Upper lobe of left lung (tissue), 6 donors: ENCODE results near the gene ST8SIA5. TPM values are rescaled to one million over a fixed set of nuclear protein-coding genes. Genes with fewer than 3 reads are reported as not detected.

Experiments used
- ATAC-seq, 2 donors: fragments of 200-7000 bp; cut with Tn5 transposase; one replicate each; pipeline ENCODE4 v1.9.1; 2022; ENCODE audit warnings: mild to moderate bottlenecking in 2 of 2, moderate library complexity in 2 of 2; ENCODE audit not compliant: low FRiP score in 2 of 2
- DNase-seq, 2 donors: peaks; one replicate each; pipeline ENCODE4 v3.0.0-alpha.2; 2019 to 2020
- H3K27ac ChIP-seq, 4 donors: fragments of 200-600 bp; sonication (generic); one replicate each; pipeline ENCODE4 v1.5.1; 2016 to 2019
- H3K27me3 ChIP-seq, 4 donors: fragments of 200-600 bp; sonication (generic); one replicate each; pipeline ENCODE4 v1.5.1; 2017 to 2019
- H3K36me3 ChIP-seq, 4 donors: fragments of 200-600 bp; sonication (generic); one replicate each; pipeline ENCODE4 v1.5.1; 2016 to 2019
- H3K4me1 ChIP-seq, 4 donors: fragments of 200-600 bp; sonication (generic); one replicate each; pipeline ENCODE4 v1.5.1; 2018 to 2019
- H3K4me3 ChIP-seq, 4 donors: fragments of 200-600 bp; sonication (generic); one replicate each; pipeline ENCODE4 v1.5.1; 2017 to 2019; ENCODE audit warnings: mild to moderate bottlenecking in 2 of 4, moderate library complexity in 1 of 4
- H3K9me3 ChIP-seq, 4 donors: fragments of 200-600 bp; sonication (generic); one replicate each; pipeline ENCODE4 v1.5.1; 2018 to 2019
- EP300 ChIP-seq, 4 donors: sonication (generic); formaldehyde crosslinking; IDR thresholded peaks; one replicate each; pipeline ENCODE4 v1.5.1; 2017; ENCODE audit warnings: antibody characterized with exemption in 4 of 4, control low read depth in 2 of 4
- POLR2A ChIP-seq, 4 donors: fragments of 450-650 bp; IDR thresholded peaks; one replicate each; pipeline ENCODE4 v1.5.1; 2016 to 2017; ENCODE audit warnings: antibody characterized with exemption in 4 of 4, mild to moderate bottlenecking in 2 of 4
- POLR2AphosphoS5 ChIP-seq, 2 donors: sonication (generic); formaldehyde crosslinking; IDR thresholded peaks; one replicate each; pipeline ENCODE4 v1.5.1; 2017; ENCODE audit warnings: antibody characterized with exemption in 2 of 2
- WGBS, 2 donors: methylation state at CpG; one replicate each; pipeline ENCODE4 v1.1.5; 2017 to 2018; 5-methylcytosine and 5-hydroxymethylcytosine counted together
- total RNA-seq, 6 donors: library from RNA; depleted of rRNA in 4 of 6; stranded (reverse); fragments of >200 nt in 4 of 6; gene quantifications; one replicate each; pipeline versions ENCODE4 v1.1.0 to v1.2.1, GENCODE V29; 2016 to 2021
- TF ChIP-seq, protein P1 (sequence below), 6 experiments: fragments of 450-650 bp in 4 of 6; fragments of 200-600 bp in 2 of 6; sonication (generic) in 2 of 6; IDR thresholded peaks; one replicate each; pipeline ENCODE4 v1.5.1; 2016 to 2019; ENCODE audit warnings: antibody characterized with exemption in 6 of 6
- donor health status: DM: no; HTN: no; CAD: no; lungs with moderate emphysema.
- donor health status: DM: no; HTN: yes; CAD: no; lungs with severe emphysema.

The ST8SIA5 gene
- total RNA-seq, 6 donors from 2014 or later: 0.30 to 0.74 (median 0.50) TPM; not detected in 2

DNA sequence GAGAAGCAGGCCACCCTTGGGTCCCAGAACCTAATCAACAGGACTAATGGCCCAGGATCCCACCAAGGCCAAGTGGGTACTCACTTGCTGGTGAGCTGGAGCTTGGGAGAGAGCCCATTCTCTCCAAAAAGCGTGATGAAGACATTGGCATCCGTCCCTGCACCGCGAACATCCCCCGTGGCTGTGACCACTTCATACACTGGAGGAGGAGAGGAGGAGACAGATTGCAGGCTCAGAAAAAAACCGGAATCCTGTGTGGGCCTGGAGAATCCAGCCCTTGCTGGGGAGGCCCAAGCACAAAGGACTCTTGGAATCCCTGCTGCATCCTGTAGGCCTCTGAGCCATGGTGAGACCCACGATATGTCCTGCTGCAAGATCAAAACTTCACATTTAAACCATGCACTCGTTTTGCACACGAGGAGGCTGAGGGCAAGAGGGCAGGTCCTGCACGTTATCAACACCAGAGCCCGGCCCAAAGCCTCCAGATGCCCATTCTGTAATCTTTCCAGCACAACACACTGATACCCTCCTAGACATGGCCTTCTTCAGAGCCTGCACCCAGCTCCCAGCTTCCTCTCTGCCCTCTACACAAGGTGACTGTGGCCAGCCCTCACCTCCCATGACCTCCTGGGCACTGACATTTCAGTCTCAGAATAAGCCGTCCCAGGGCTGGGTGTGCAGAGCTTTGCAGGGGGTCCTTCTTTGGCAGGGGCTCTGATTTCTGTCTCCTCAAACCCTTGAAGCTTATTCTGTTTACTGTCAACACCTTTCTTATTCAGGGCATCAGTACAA is 107.6 kb downstream of the ST8SIA5 start:
- TF ChIP-seq POLR2AphosphoS5 (IDR thresholded peaks at IDR 0.05): no peak
- no peak for TF ChIP-seq POLR2A (IDR thresholded peaks at IDR 0.05)
- no peak for TF ChIP-seq EP300 (IDR thresholded peaks at IDR 0.05)
- TF ChIP-seq, protein P1, sequence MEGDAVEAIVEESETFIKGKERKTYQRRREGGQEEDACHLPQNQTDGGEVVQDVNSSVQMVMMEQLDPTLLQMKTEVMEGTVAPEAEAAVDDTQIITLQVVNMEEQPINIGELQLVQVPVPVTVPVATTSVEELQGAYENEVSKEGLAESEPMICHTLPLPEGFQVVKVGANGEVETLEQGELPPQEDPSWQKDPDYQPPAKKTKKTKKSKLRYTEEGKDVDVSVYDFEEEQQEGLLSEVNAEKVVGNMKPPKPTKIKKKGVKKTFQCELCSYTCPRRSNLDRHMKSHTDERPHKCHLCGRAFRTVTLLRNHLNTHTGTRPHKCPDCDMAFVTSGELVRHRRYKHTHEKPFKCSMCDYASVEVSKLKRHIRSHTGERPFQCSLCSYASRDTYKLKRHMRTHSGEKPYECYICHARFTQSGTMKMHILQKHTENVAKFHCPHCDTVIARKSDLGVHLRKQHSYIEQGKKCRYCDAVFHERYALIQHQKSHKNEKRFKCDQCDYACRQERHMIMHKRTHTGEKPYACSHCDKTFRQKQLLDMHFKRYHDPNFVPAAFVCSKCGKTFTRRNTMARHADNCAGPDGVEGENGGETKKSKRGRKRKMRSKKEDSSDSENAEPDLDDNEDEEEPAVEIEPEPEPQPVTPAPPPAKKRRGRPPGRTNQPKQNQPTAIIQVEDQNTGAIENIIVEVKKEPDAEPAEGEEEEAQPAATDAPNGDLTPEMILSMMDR (IDR thresholded peaks at IDR 0.05): no peak
- Histone ChIP-seq H3K27ac (no peak overlapping the region), H3K4me1 (no peaks in the 10 kb centered on the region), H3K27me3 (no peaks in the 10 kb centered on the region), H3K9me3 (no peaks in the 10 kb centered on the region), H3K4me3 (no peak overlapping the region), H3K36me3 (no peaks in the 10 kb centered on the region)
- 90 to 92% methylated on average over 8 to 12 of the region's 12 CpGs for WGBS, 2 donors
- ATAC-seq (no peak), DNase-seq (no peak)

DNA sequence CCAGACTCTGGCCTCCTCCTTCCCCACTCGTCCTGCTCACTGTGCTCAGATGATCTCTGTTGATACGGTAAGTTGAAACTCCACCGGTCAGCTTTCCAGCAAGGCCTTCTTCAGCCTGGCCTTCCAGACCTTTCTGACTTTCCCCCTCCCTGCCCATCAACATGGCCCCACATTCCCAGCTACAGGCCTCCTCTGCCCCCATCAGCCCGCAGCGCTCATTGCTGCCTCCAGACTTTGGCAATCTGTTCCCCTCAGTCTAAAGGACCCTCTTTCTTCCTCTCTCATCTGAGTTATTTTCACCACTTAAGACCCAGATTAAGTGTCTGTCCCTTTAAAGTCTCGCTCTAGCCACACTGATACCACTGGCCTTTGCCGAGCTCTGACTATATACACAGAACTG is 110.4 kb downstream of the ST8SIA5 start:
- H3K4me1 ChIP-seq: no peaks in the 10 kb centered on the region
- TF ChIP-seq, protein P1 (IDR thresholded peaks at IDR 0.05): no peak
- TF ChIP-seq POLR2A (IDR thresholded peaks at IDR 0.05) (no peak), EP300 (IDR thresholded peaks at IDR 0.05) (no peak), POLR2AphosphoS5 (IDR thresholded peaks at IDR 0.05) (no peak)
- WGBS, 2 donors: 81 to 88% methylated on average over 7 of the region's 7 CpGs
- no peak for DNase-seq
- H3K9me3 ChIP-seq: no peaks in the 10 kb centered on the region
- no peaks in the 10 kb centered on the region for H3K27me3 ChIP-seq
- no peak overlapping the region for H3K4me3 ChIP-seq
- no peak overlapping the region for H3K27ac ChIP-seq
- H3K36me3 ChIP-seq: no peaks in the 10 kb centered on the region
- no peak for ATAC-seq

DNA sequence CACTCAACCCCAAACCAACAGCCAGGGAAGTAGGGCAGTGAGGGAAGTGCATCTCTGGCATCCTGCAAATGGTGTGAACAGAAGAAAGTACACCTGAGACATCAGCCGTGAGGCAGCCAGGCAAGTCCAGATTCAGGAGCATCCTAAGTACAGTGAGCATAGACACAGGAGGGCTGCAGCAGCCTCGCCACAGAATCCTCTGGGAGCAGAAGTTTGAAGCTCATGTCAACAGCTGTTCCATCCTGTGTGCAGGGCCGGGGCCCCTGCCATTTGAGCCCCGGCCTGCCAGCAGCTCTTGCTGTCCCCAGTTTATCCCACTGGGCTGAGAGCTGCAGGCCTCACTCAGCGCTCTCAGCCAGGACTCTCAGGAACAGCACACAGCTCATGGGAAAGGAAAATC is 114.3 kb downstream of the ST8SIA5 start:
- peak in 1 of 2 donors; percentile 6 for DNase-seq
- H3K27ac ChIP-seq: no peak overlapping the region
- TF ChIP-seq POLR2A (IDR thresholded peaks at IDR 0.05) (no peak), POLR2AphosphoS5 (IDR thresholded peaks at IDR 0.05) (no peak), EP300 (IDR thresholded peaks at IDR 0.05) (no peak)
- TF ChIP-seq, protein P1 (IDR thresholded peaks at IDR 0.05): no peak
- ATAC-seq: no peak
- no peaks in the 10 kb centered on the region for H3K9me3 ChIP-seq
- no peaks in the 10 kb centered on the region for H3K36me3 ChIP-seq
- no peaks in the 10 kb centered on the region for H3K27me3 ChIP-seq
- H3K4me3 ChIP-seq: no peak overlapping the region
- 73 to 82% methylated on average over 2 to 5 of the region's 5 CpGs for WGBS, 2 donors
- H3K4me1 ChIP-seq: no peaks in the 10 kb centered on the region

DNA sequence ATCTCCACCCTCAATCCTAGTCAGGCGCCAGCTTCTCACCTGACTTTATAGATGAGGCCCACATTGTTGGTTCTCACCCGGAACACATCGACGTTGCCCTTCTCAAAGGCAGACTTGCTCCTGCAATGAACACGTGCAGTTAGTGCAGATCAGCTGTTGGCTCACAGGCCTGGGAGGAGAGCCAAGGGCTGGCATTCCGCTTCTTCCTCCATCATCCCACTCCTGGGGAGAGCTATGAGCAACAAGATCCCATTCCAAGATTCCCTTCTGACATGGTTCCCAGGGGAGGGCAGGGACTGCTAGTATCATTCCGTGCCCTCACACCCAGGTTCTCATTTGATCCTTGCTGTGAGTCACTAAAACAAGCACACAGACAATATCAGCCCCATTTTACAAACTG is 114.9 kb downstream of the ST8SIA5 start:
- Histone ChIP-seq H3K4me3 (no peak overlapping the region), H3K4me1 (no peaks in the 10 kb centered on the region), H3K36me3 (no peaks in the 10 kb centered on the region), H3K27ac (no peak overlapping the region), H3K9me3 (no peaks in the 10 kb centered on the region), H3K27me3 (no peaks in the 10 kb centered on the region)
- 86 to 87% methylated on average over 7 of the region's 7 CpGs for WGBS, 2 donors
- ATAC-seq (no peak), DNase-seq (no peak)
- TF ChIP-seq EP300 (IDR thresholded peaks at IDR 0.05) (no peak), POLR2AphosphoS5 (IDR thresholded peaks at IDR 0.05) (no peak), POLR2A (IDR thresholded peaks at IDR 0.05) (no peak)
- TF ChIP-seq, protein P1 (IDR thresholded peaks at IDR 0.05): no peak

DNA sequence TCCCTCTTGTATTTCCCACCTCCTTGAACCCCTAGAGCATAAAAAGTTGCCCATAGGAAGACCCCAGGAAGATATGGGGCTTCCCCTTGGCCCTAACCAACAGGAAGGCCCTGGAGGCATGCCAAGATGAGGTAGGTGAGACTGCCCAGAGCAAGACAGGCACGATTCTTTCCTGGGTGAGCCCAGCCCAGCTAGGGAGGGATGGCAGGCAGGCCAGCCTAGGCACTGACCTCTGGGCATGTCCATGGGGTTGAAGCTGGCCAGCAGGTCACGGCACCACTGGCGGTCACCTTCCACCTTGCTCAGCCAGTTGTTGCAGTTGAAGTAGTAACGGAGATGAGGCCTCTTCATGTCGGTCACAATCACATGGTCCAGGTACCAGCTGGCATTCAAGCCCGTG is 117.5 kb downstream of the ST8SIA5 start:
- 85% methylated on average over 6 of the region's 6 CpGs; no CpG with 5 or more reads in 1 of the 2 donors for WGBS, 2 donors
- DNase-seq (peak; percentile 11 to 19), ATAC-seq (no peak)
- Histone ChIP-seq H3K9me3 (no peaks in the 10 kb centered on the region), H3K27me3 (no peaks in the 10 kb centered on the region), H3K36me3 (no peaks in the 10 kb centered on the region), H3K4me1 (no peaks in the 10 kb centered on the region), H3K27ac (no peak overlapping the region), H3K4me3 (no peak overlapping the region)
- TF ChIP-seq EP300 (IDR thresholded peaks at IDR 0.05): no peak
- TF ChIP-seq, protein P1 (IDR thresholded peaks at IDR 0.05): no peak
